HepG2 (cell line): ENCODE results near the gene RELL2. TPM values are rescaled to one million over a fixed set of nuclear protein-coding genes. Genes with fewer than 3 reads are reported as not detected.
A peak's percentile ranks its signal among the peaks of the same experiment; 100 is the strongest.

Experiments
- CENPT ChIP-seq: sonication (generic); formaldehyde crosslinking; IDR thresholded peaks from 2 replicates; pipeline ENCODE4 v1.8.0; 2022; ENCODE audit warnings: low read depth, mild to moderate bottlenecking, moderate library complexity, missing genetic modification reagents
- ETV5 ChIP-seq: IDR thresholded peaks from 2 replicates; pipeline ENCODE4 v1.6.1; 2018; ENCODE audit warnings: missing biosample characterization, missing genetic modification reagents, inconsistent platforms, borderline replicate concordance
- FLYWCH1 ChIP-seq: sonication (generic); formaldehyde crosslinking; IDR thresholded peaks from 2 replicates; pipeline ENCODE4 v1.8.1; 2023; ENCODE audit warnings: mild to moderate bottlenecking, missing genetic modification reagents
- HOXA9 ChIP-seq: sonication (generic); formaldehyde crosslinking; IDR thresholded peaks from 2 replicates; pipeline ENCODE4 v1.8.1; 2022; ENCODE audit warnings: missing genetic modification reagents, mild to moderate bottlenecking, moderate library complexity, borderline replicate concordance
- KAT8 ChIP-seq: IDR thresholded peaks from 2 replicates; pipeline ENCODE4 v1.6.1; 2016; ENCODE audit warnings: missing genetic modification reagents, missing compliant biosample characterization
- MATR3 ChIP-seq: sonication (generic); formaldehyde crosslinking; IDR thresholded peaks from 2 replicates; pipeline ENCODE4 v1.4.0; 2020; ENCODE audit warnings: missing genetic modification reagents
- MEIS2 ChIP-seq: sonication (generic); formaldehyde crosslinking; IDR thresholded peaks from 2 replicates; pipeline ENCODE4 v1.9.0; 2021; ENCODE audit warnings: mild to moderate bottlenecking, missing genetic modification reagents
- YEATS2 ChIP-seq: sonication (generic); formaldehyde crosslinking; IDR thresholded peaks from 2 replicates; pipeline ENCODE4 v1.4.0; 2020; ENCODE audit warnings: missing genetic modification reagents, borderline replicate concordance
- ZNF235 ChIP-seq: sonication (generic); formaldehyde crosslinking; IDR thresholded peaks from 2 replicates; pipeline ENCODE4 v1.8.1; 2023; ENCODE audit warnings: mild to moderate bottlenecking, missing genetic modification reagents, borderline replicate concordance
- ZNF263 ChIP-seq: sonication (generic); formaldehyde crosslinking; IDR thresholded peaks from 2 replicates; pipeline ENCODE4 v1.4.0; 2020; ENCODE audit warnings: missing genetic modification reagents
- ZNF749 ChIP-seq: sonication (generic); formaldehyde crosslinking; IDR thresholded peaks from 2 replicates; pipeline ENCODE4 v1.8.0; 2022; ENCODE audit warnings: mild to moderate bottlenecking, missing genetic modification reagents, moderate library complexity, borderline replicate concordance
- ZNF891 ChIP-seq: sonication (generic); formaldehyde crosslinking; IDR thresholded peaks from 2 replicates; pipeline ENCODE4 v1.5.0; 2020; ENCODE audit warnings: mild to moderate bottlenecking, missing genetic modification reagents
- polyA plus RNA-seq, 8 experiments: library from polyadenylated mRNA; depleted of rRNA in 3 of 8; stranded (reverse) in 7 of 8; unstranded in 1 of 8; fragments of >200 nt; fragmentation: Illumina TruSeq in 4 of 8; extraction: Trizol in 4 of 8; gene quantifications; 2 replicates each; pipeline versions ENCODE4 v1.2.1 to v1.2.3, GENCODE V29; 2011 to 2016; ENCODE audit warnings: low read depth in 4 of 8, missing spikeins in 1 of 8, mixed read lengths in 1 of 8; ENCODE audit not compliant: insufficient read depth in 1 of 8
- total RNA-seq, 5 experiments: library from RNA; depleted of rRNA; stranded (reverse); fragments of >200 nt; fragmentation: Illumina TruSeq; extraction: Trizol; gene quantifications; 2 replicates each; pipeline ENCODE4 v1.2.3, GENCODE V29; 2016; ENCODE audit warnings: low read depth in 1 of 5
- TF ChIP-seq, protein P1 (sequence below): sonication (generic); formaldehyde crosslinking; IDR thresholded peaks from 2 replicates; pipeline ENCODE4 v1.8.1; 2023; ENCODE audit warnings: mild to moderate bottlenecking, moderate library complexity, missing genetic modification reagents
- TF ChIP-seq, protein P2 (sequence below): sonication (generic); formaldehyde crosslinking; IDR thresholded peaks from 2 replicates; pipeline ENCODE4 v1.4.0; 2020; ENCODE audit warnings: mild to moderate bottlenecking, missing genetic modification reagents
- TF ChIP-seq, protein P3 (sequence below): IDR thresholded peaks from 2 replicates; pipeline ENCODE4 v1.6.1; 2012; ENCODE audit warnings: inconsistent platforms
- TF ChIP-seq, protein P4 (sequence below): sonication (generic); formaldehyde crosslinking; IDR thresholded peaks from 2 replicates; pipeline ENCODE4 v1.5.1; 2020; ENCODE audit warnings: mild to moderate bottlenecking, missing genetic modification reagents, moderate library complexity
- TF ChIP-seq, protein P5 (sequence below): sonication (generic); formaldehyde crosslinking; IDR thresholded peaks from 2 replicates; pipeline ENCODE4 v1.4.0; 2020; ENCODE audit warnings: missing genetic modification reagents, mild to moderate bottlenecking, borderline replicate concordance

The RELL2 gene
- total and polyA plus RNA-seq, 2 of the 13 experiments (the other 11 are each of a cell fraction or from before 2014, with no cell fraction given) = 6.4 to 8.3 TPM

DNA sequence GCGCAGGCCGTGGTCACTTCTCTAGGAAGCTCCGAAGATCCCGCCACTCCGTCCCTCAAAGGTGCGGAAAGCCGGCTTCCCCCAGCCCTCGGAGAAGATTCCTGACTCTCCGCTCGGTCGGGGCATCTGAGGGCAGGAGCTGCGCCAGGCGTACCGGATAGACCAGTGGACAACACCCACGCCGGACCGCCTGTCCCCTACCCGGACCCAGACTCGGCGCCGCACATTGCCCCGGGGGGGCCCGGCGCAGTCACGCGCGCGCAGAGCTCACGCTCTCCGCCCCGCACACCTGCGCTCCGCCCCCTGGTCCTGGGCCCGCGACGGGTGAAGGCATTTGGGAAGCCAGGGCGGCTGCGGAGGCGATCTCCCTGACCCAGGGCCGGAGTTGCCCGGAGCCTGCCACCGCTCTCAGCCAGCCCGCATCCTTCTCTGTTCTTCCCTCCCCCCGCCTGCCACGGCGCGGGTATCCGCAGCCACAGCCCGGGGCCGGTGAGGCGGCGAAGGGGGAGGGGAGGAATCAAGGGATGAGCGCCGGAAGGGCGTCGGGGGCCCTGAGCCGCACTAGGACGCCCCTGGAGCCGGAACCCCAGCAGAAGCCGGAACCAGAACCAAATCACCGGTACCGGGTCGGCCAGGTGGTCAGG lies 448 bp downstream of the RELL2 start (continued):
- TF ChIP-seq, protein P1, sequence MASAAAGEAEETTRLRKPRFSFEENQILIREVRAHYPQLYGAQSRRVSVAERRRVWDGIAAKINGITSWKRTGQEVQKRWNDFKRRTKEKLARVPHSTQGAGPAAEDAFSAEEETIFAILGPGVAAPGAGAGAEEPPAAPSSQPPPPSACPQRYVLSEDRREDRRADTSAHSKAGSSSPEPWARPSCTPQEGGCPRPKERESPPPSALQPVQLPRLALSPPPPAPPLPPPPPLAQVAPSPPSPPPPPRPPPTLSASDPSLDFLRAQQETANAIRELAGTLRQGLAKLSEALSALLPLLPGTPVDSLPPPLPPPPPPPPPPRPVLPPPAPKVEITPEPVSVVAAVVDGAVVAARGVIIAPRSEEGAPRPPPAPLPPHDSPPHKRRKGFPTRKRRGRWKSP (CRISPR knock-in tag) = peak; percentile 67
- TF ChIP-seq YEATS2 (CRISPR knock-in tag) = peak; percentile 26; the same call in 1 of the 2 replicates
- TF ChIP-seq HOXA9 = peak; percentile 78; the same call in 1 of the 2 replicates
- TF ChIP-seq, protein P2, sequence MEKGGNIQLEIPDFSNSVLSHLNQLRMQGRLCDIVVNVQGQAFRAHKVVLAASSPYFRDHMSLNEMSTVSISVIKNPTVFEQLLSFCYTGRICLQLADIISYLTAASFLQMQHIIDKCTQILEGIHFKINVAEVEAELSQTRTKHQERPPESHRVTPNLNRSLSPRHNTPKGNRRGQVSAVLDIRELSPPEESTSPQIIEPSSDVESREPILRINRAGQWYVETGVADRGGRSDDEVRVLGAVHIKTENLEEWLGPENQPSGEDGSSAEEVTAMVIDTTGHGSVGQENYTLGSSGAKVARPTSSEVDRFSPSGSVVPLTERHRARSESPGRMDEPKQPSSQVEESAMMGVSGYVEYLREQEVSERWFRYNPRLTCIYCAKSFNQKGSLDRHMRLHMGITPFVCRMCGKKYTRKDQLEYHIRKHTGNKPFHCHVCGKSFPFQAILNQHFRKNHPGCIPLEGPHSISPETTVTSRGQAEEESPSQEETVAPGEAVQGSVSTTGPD (CRISPR knock-in tag) = no peak
- peak; percentile 45; the same call in 1 of the 2 replicates for TF ChIP-seq ETV5
- TF ChIP-seq, protein P3, sequence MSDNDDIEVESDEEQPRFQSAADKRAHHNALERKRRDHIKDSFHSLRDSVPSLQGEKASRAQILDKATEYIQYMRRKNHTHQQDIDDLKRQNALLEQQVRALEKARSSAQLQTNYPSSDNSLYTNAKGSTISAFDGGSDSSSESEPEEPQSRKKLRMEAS = no peak; the same call in 1 of the 2 replicates
- TF ChIP-seq KAT8 (CRISPR knock-in tag) = 0 out of 2 replicates have a peak, but pooled peaks have one; percentile 42
- TF ChIP-seq CENPT (CRISPR knock-in tag) = no peak; the same call in 1 of the 2 replicates
- peak; percentile 67; the same call in 1 of the 2 replicates for TF ChIP-seq ZNF235 (CRISPR knock-in tag)
- no peak for TF ChIP-seq MATR3 (CRISPR knock-in tag)
- TF ChIP-seq, protein P4, sequence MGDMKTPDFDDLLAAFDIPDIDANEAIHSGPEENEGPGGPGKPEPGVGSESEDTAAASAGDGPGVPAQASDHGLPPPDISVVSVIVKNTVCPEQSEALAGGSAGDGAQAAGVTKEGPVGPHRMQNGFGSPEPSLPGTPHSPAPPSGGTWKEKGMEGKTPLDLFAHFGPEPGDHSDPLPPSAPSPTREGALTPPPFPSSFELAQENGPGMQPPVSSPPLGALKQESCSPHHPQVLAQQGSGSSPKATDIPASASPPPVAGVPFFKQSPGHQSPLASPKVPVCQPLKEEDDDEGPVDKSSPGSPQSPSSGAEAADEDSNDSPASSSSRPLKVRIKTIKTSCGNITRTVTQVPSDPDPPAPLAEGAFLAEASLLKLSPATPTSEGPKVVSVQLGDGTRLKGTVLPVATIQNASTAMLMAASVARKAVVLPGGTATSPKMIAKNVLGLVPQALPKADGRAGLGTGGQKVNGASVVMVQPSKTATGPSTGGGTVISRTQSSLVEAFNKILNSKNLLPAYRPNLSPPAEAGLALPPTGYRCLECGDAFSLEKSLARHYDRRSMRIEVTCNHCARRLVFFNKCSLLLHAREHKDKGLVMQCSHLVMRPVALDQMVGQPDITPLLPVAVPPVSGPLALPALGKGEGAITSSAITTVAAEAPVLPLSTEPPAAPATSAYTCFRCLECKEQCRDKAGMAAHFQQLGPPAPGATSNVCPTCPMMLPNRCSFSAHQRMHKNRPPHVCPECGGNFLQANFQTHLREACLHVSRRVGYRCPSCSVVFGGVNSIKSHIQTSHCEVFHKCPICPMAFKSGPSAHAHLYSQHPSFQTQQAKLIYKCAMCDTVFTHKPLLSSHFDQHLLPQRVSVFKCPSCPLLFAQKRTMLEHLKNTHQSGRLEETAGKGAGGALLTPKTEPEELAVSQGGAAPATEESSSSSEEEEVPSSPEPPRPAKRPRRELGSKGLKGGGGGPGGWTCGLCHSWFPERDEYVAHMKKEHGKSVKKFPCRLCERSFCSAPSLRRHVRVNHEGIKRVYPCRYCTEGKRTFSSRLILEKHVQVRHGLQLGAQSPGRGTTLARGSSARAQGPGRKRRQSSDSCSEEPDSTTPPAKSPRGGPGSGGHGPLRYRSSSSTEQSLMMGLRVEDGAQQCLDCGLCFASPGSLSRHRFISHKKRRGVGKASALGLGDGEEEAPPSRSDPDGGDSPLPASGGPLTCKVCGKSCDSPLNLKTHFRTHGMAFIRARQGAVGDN (CRISPR knock-in tag) = peak; percentile 56
- peak; percentile 8; the same call in 1 of the 2 replicates for TF ChIP-seq MEIS2
- TF ChIP-seq ZNF263 = peak; percentile 24; the same call in 1 of the 2 replicates
- TF ChIP-seq FLYWCH1 (CRISPR knock-in tag) = 0 out of 2 replicates have a peak, but pooled peaks have one; percentile 55
- TF ChIP-seq ZNF749 = 0 out of 2 replicates have a peak, but pooled peaks have one; percentile 56
- peak; percentile 76 for TF ChIP-seq ZNF891 (CRISPR knock-in tag)
- TF ChIP-seq, protein P5, sequence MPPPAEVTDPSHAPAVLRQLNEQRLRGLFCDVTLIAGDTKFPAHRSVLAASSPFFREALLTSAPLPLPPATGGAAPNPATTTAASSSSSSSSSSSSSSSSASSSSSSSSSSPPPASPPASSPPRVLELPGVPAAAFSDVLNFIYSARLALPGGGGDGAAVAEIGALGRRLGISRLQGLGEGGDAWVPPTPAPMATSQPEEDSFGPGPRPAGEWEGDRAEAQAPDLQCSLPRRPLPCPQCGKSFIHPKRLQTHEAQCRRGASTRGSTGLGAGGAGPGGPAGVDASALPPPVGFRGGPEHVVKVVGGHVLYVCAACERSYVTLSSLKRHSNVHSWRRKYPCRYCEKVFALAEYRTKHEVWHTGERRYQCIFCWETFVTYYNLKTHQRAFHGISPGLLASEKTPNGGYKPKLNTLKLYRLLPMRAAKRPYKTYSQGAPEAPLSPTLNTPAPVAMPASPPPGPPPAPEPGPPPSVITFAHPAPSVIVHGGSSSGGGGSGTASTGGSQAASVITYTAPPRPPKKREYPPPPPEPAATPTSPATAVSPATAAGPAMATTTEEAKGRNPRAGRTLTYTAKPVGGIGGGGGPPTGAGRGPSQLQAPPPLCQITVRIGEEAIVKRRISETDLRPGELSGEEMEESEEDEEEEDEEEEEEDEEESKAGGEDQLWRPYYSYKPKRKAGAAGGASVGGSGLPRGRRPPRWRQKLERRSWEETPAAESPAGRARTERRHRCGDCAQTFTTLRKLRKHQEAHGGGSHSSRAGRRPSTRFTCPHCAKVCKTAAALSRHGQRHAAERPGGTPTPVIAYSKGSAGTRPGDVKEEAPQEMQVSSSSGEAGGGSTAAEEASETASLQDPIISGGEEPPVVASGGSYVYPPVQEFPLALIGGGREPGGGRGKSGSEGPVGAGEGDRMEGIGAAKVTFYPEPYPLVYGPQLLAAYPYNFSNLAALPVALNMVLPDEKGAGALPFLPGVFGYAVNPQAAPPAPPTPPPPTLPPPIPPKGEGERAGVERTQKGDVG = peak; percentile 25; the same call in 1 of the 2 replicates
